ENCODE measurements around the gene GIMAP8. TPM values are rescaled to one million over a fixed set of nuclear protein-coding genes. Genes with fewer than 3 reads are reported as not detected.
"Not testable (repeated sequence)": the region's sequence is repeated elsewhere in the genome, so short reads cannot be mapped to it uniquely, and the experiment has no call there.

GIMAP8 gene
- total RNA-seq, 1 donor from 2014 or later = not detected

- H3K27me3 Mint-ChIP-seq (ENCODE audit: unreplicated experiment) = no peaks in the 10 kb centered on the region
- no peak for DNase-seq
- H3K36me3 Mint-ChIP-seq (ENCODE audit: unreplicated experiment) = no peaks in the 10 kb centered on the region
- H3K27ac Mint-ChIP-seq (ENCODE audit: unreplicated experiment) = no peak overlapping the region
- H3K4me3 Mint-ChIP-seq (ENCODE audit: unreplicated experiment) = no peak overlapping the region
- H3K9me3 Mint-ChIP-seq (ENCODE audit: unreplicated experiment) = no peaks in the 10 kb centered on the region
- H3K4me1 Mint-ChIP-seq (ENCODE audit: low read depth, unreplicated experiment) = peaks cover 3% of the 10 kb centered on the region
- TF ChIP-seq CTCF (IDR thresholded peaks at IDR 0.05; ENCODE audit: partially characterized antibody, unreplicated experiment) = no peak
These were observed 68.9 kb downstream of the GIMAP8 start for GRCh38 chr7:150519310-150519709.

GRCh38 chr7:150520145-150520544, 69.7 kb downstream of the GIMAP8 start:
- TF ChIP-seq CTCF (IDR thresholded peaks at IDR 0.05; ENCODE audit: partially characterized antibody, unreplicated experiment) = no peak
- Mint-ChIP-seq H3K36me3 (ENCODE audit: unreplicated experiment) (no peaks in the 10 kb centered on the region), H3K4me1 (ENCODE audit: low read depth, unreplicated experiment) (peaks cover 3% of the 10 kb centered on the region), H3K27me3 (ENCODE audit: unreplicated experiment) (no peaks in the 10 kb centered on the region), H3K9me3 (ENCODE audit: unreplicated experiment) (no peaks in the 10 kb centered on the region), H3K27ac (ENCODE audit: unreplicated experiment) (no peak overlapping the region), H3K4me3 (ENCODE audit: unreplicated experiment) (no peak overlapping the region)
- DNase-seq = no peak

- H3K27ac Mint-ChIP-seq (ENCODE audit: unreplicated experiment); H3K36me3 Mint-ChIP-seq (ENCODE audit: unreplicated experiment); H3K27me3 Mint-ChIP-seq (ENCODE audit: unreplicated experiment); H3K9me3 Mint-ChIP-seq (ENCODE audit: unreplicated experiment); DNase-seq; H3K4me1 Mint-ChIP-seq (ENCODE audit: low read depth, unreplicated experiment); H3K4me3 Mint-ChIP-seq (ENCODE audit: unreplicated experiment): not testable (repeated sequence)
These were observed 72.5 kb downstream of the GIMAP8 start for GRCh38 chr7:150522931-150523330.

- Mint-ChIP-seq H3K4me3 (ENCODE audit: unreplicated experiment) (no peak overlapping the region), H3K9me3 (ENCODE audit: unreplicated experiment) (no peaks in the 10 kb centered on the region), H3K27ac (ENCODE audit: unreplicated experiment) (no peak overlapping the region), H3K4me1 (ENCODE audit: low read depth, unreplicated experiment) (peaks cover 3% of the 10 kb centered on the region), H3K36me3 (ENCODE audit: unreplicated experiment) (no peaks in the 10 kb centered on the region), H3K27me3 (ENCODE audit: unreplicated experiment) (no peaks in the 10 kb centered on the region)
- TF ChIP-seq CTCF (IDR thresholded peaks at IDR 0.05; ENCODE audit: partially characterized antibody, unreplicated experiment) = no peak
- DNase-seq = no peak
These were observed 73.6 kb downstream of the GIMAP8 start for GRCh38 chr7:150524018-150524417.

Other genes starting within 250 kb of the GIMAP8 start
- gene LRRC61, start 127.3 kb upstream of the GIMAP8 start, total RNA-seq (ENCODE audit: unreplicated experiment) = 10.2 TPM
- gene ACTR3C, start 127.1 kb upstream of the GIMAP8 start, total RNA-seq (ENCODE audit: unreplicated experiment) = not detected
- gene RARRES2, start 109.0 kb upstream of the GIMAP8 start, total RNA-seq (ENCODE audit: unreplicated experiment) = 0.86 TPM
- gene REPIN1, start 81.8 kb upstream of the GIMAP8 start, total RNA-seq (ENCODE audit: unreplicated experiment) = 146 TPM
- 20.5 TPM for gene ZNF775, start 71.3 kb upstream of the GIMAP8 start, total RNA-seq (ENCODE audit: unreplicated experiment)
- gene GIMAP7, start 64.2 kb downstream of the GIMAP8 start, total RNA-seq (ENCODE audit: unreplicated experiment) = not detected
- gene GIMAP4, start 116.8 kb downstream of the GIMAP8 start, total RNA-seq (ENCODE audit: unreplicated experiment) = not detected
- gene GIMAP6, start 181.8 kb downstream of the GIMAP8 start, total RNA-seq (ENCODE audit: unreplicated experiment) = not detected
- not detected for gene GIMAP2, start 235.1 kb downstream of the GIMAP8 start, total RNA-seq (ENCODE audit: unreplicated experiment)